ENCODE results near the gene PRDM5.

The PRDM5 gene

GRCh38 chr4:120855307-120856001 is 67.1 kb downstream of the PRDM5 start:
- DNase-seq: no peak

DNA sequence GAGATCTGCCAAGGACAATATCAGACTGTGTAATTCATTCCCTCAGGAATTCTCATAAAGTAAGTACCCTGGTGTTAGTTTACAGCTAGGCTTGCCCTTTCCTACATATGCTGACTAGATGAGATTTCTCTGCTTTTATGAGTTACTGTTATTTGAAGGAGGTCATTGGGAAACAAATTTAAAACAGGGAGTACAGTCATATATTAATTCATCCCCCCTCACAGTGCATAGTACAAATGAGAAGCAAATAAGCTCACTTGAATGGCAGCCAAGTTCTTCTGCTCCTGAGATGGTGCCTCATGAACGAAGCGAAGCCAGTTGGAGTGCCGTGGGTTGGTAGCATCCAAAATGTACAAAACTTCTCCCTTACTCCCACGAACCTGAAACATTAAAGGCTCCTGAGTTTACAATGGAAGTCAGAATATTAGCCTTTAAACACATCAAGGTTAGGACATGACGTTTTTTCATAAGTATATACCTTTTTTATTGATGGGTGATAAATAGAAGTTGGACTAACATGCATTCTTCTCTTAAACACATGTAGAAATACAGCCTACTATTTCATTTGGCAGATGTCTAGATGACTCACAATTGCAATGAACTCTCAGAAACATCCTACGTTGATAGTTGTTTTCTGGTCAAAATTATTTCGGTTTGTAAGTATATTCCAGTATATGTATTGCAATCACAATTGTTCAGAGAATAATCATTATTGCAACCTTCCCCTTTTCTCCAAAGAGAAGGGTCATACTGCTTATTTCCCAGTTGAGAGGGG is 69.2 kb downstream of the PRDM5 start:
- peak; percentile 47 for DNase-seq

- DNase-seq: peak; percentile 88
These were observed 72.4 kb downstream of the PRDM5 start for GRCh38 chr4:120850018-120850599.

DNA sequence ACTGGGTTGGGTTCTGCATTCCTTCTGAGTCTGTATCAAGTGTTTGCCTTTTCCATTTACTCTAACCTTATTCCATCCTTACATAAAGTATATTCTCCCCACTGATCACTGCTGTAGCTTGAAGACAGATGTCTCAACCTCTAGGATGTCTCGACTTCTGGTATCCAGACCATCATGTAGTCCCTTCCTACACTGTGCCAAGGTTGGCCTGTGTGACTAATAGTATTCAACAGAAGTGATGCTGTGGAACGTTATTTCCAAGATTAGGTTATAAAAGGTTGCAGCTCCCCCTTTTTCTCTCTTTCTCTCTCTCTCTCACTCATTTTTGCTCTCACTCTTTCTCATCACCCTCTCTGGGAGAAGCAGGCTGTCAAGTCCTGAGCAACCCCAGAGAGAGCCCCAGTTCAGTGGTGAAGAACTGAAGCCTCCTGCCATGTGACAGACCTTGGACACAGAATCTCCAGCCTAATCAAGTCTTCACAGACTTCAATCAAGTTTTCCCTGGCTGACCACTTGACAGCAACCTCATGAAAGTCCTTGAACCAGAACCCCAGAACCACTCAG is 75.4 kb downstream of the PRDM5 start:
- no peak for DNase-seq

DNA sequence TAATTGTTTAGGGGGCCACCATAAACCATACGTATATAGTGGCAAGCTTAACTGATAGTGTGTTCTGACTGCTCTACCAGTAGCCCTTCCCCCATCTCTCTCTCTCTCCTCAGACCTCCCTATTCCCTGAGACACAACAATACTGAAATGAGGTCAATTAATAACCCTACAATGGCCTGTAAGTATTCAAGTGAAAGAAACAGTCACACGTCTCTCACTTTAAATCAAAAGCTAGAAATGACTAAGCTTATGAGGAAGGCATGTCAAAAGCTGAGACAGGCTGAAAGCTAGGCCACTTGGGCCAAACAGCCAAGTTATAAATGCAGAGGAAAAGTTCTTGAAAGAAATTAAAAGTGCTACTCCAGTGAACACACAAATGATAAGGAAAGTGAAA is 78.0 kb downstream of the PRDM5 start:
- DNase-seq: no peak

- DNase-seq: no peak
These were observed 78.5 kb downstream of the PRDM5 start for GRCh38 chr4:120843849-120844527.

- peak; percentile 79 for DNase-seq
These were observed 80.5 kb downstream of the PRDM5 start for GRCh38 chr4:120842031-120842430.

- DNase-seq: peak; percentile 53
These were observed 80.9 kb downstream of the PRDM5 start for GRCh38 chr4:120841580-120841979.

DNA sequence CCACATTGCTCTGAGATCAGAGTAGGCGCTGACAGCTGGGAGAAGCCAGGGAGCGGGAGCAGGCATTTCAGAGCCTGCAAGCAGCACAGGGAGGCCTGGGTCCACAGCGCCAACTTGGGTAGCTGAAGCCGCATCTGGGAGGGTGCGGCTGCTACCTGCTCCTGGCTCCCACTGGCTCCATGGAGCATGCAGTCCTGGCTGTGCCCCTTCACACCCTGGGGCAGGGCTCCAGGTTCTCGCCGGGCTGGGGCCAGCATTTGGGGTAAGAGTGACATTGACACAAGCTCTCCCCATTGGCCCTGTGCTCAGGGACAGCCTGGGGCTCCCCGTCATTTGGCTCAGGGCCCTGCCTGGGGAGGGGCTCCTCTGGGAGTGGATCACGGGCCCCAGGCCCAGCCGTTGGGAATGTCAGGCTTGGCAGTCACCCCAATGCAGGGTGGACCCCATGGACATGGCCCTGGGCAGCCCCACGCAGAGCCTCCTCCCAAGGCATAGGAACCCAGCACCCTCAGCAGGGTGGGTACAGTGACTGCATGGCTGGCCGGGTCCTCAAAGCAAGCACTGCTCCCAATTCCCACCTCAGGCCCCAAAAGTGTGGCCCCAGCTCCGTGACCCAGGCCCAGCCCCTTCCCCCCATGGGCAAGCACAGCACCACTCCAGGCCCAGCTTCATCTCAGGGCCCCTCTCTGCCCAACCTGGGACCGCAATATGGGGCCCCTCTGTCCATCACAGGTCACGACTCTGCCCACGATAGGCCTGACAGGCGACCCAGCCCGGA is 82.4 kb downstream of the PRDM5 start:
- DNase-seq: no peak

GRCh38 chr4:120839334-120839973 is 83.1 kb downstream of the PRDM5 start:
- no peak for DNase-seq

GRCh38 chr4:120838784-120839183 is 83.7 kb downstream of the PRDM5 start:
- DNase-seq: no peak

DNA sequence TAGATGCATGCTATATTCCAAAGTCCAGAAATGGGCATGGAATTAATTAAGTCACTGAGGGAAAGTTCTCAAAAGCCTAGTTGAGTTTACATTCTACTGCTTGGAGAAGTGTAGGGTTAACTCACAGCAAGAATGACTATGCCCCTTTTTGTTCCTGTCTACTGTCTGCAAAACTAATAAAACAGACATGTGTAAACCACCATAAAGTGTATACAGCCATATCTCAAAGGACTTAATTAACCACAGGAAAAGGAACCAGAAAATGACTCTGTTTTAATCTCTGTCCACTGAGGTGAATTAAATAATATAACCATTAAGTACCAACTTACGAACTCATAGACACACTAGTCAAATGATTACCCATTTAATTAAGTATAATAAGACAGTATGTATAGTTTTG is 84.9 kb downstream of the PRDM5 start:
- no peak for DNase-seq

- no peak for DNase-seq
These were observed 87.2 kb downstream of the PRDM5 start for GRCh38 chr4:120835342-120835741.

GRCh38 chr4:120830204-120830603 is 92.3 kb downstream of the PRDM5 start:
- no peak for DNase-seq

DNA sequence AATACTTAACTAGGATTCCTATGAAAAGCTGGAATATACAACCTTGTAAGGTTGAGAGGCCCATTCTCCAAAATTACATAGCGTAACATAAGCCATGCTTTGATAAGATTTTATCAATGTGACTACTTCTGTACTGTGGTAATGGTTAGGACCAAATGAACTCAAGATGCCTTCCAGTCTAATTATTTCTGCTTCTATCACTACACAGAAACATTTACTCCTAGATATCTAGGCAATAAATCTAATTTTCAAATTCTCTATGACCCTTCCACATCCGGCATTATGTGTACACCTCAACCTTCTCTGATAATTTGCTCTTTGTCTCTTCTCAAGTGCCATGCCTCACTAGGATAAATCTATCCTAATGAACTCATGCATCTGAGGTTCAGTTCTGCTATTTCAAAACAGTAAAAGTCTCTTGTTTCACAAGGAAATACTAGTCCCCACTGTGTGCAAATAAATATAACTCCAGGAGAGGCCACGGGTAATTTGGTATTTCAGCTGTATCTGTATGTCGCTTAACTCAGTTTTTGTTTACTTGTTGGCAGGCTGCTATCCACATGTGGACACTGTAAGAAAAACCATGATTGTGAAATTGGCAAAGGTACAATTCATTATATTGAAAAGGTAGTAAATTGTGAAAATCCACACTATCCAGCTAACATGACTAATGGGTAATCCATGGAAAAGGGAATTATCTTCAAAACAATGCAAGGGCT is 93.3 kb downstream of the PRDM5 start:
- no peak for DNase-seq

GRCh38 chr4:120826853-120827252 is 95.7 kb downstream of the PRDM5 start:
- DNase-seq: no peak

DNA sequence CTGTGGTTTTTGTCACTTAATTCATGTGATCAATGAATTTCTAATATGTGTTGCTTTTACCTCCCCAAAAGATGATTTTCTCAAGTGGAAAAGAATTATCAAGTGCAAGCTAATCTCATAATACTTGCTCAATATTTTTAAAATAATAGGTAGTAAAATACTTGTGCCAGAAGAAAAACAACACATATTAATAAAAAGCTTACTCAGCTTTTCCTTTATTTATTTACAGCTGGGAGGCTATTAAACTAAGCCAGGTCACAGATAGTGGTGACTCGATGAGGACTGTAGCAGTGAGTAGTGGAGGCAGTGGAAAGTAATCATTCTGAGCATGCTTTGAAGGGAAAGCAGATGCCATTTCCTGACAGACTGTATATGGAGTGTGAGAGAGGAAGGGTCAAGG is 96.1 kb downstream of the PRDM5 start:
- no peak for DNase-seq

GRCh38 chr4:120824946-120825345 is 97.6 kb downstream of the PRDM5 start:
- DNase-seq: no peak

DNA sequence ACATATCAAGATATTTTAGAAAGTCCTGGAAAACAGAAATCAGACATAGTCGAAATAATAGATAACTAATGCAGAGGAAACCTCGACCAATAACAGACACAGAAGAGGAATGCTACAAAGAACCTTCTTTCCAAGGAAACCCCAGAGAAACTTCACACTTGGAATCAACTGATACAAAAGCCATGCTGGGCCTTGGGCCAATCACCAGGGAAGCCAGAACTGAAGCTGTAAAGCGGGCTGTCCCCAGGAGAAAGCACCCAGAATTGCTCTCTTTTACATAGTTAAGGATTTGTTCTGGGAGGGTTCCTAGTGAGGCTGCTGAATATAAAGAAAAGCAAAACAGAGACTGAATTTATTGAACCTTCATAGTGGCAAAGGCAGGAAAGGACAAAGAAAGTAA is 100.5 kb downstream of the PRDM5 start:
- DNase-seq: no peak

- DNase-seq: no peak
These were observed 101.5 kb downstream of the PRDM5 start for GRCh38 chr4:120821029-120821428.

Measured in fibroblast of skin of scalp (primary cell).